Activated CD4-positive, alpha-beta memory T cell treated with anti-CD3 and anti-CD28 coated beads, Interleukin-2, amount 10 ng/mL, durations not matched to agents 7 days and 5 days (primary cell): Measurements from ENCODE around the gene CPB2. TPM values are rescaled to one million over a fixed set of nuclear protein-coding genes. Genes with fewer than 3 reads are reported as not detected.

Experiments
- CTCF ChIA-PET: fragments of 350-600 bp; sonication (Branson Sonifier 250); formaldehyde crosslinking; loops from one replicate; lab custom pipeline; 2021; ENCODE audit warnings: antibody characterized with exemption, inconsistent platforms; lab: Charles Lee
- POLR2A ChIA-PET: fragments of 350-600 bp; sonication (Branson Sonifier 250); formaldehyde crosslinking; loops from one replicate; lab custom pipeline; 2021; ENCODE audit warnings: antibody characterized with exemption; lab: Charles Lee
- DNase-seq: peaks from one replicate; pipeline ENCODE4 v3.0.0-alpha.2; 2020
- H3K27ac Mint-ChIP-seq: one replicate; pipeline ENCODE4 v1.8.0; 2021; ENCODE audit warnings: mild to moderate bottlenecking, mixed read lengths
- H3K27me3 Mint-ChIP-seq: one replicate; pipeline ENCODE4 v1.8.0; 2021; ENCODE audit warnings: mixed read lengths
- H3K36me3 Mint-ChIP-seq: one replicate; pipeline ENCODE4 v1.8.0; 2021; ENCODE audit warnings: low read depth, mixed read lengths
- H3K4me1 Mint-ChIP-seq: one replicate; pipeline ENCODE4 v1.8.0; 2021; ENCODE audit warnings: mixed read lengths
- H3K4me3 Mint-ChIP-seq: one replicate; pipeline ENCODE4 v1.8.0; 2021; ENCODE audit warnings: mild to moderate bottlenecking, mixed read lengths
- H3K9me3 Mint-ChIP-seq: one replicate; pipeline ENCODE4 v1.8.0; 2021; ENCODE audit warnings: mixed read lengths
- total RNA-seq, 2 experiments: library from RNA; stranded (reverse); gene quantifications; one replicate each; pipeline ENCODE4 v1.2.3, GENCODE V29; 2021

The CPB2 gene
- total RNA-seq, 2 experiments from 2014 or later, result not detected

DNA sequence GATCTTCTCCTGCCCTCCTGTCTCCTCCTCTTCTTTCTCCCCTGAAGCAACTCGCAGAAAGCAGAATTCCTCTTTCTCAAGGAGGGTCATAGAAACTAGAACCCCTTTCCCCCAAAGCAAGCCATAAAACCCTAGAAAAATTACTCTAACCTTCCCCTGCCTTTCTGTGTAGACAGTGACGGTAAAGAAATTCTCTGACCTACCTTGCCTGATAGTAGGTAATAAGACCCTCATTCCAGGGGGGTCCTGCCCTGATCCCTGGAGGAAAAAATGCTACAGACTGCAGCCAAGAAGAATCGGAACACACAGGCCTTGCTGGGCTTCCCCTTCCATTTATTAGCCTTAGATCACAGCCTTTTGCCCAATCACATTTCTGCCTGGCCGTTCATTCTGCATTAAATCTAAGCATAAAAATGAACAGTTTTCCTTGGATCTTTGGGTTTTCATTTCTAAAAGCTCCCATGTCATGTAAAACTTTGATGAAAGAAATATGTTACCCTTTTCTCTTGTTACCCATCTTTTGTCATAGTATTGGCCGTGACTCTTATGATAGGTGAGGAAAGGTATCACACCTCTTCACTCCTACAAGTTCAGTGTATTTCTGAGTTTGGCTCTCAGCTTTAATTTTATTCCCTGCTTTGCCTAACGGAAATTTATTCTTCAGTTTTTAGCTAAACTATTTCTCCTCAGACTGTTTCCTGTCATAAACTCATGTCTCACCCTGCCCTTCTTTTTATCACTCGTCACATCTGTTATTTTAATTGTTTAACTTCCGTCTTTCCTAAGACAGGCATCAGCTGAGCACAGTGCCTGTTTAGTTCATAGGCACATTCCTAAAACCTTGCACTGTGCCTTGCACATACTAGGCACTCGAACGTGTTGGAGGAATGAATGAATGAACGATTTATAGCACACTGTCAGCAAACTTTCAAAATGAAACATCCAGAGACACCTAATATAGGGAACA, 20.4 kb upstream of the CPB2 start:
- H3K4me1 Mint-ChIP-seq, result peaks cover 32% of the 10 kb centered on the region
- H3K36me3 Mint-ChIP-seq, result peaks cover 47% of the 10 kb centered on the region
- ChIA-PET POLR2A (interaction anchor here (0.7 to 2.3 kb wide), 8 partner anchors 7 to 159 kb away, joined by 3 to 12 read pairs (median 6); partner anchors contain the start of gene ZC3H13), CTCF (interaction anchor here (1.1 to 2.5 kb wide), 11 partner anchors 9 to 430 kb away, joined by 3 to 23 read pairs (median 3); no protein-coding TSS in a partner anchor)
- no peaks in the 10 kb centered on the region for H3K9me3 Mint-ChIP-seq
- no peak overlapping the region for H3K4me3 Mint-ChIP-seq
- no peak for DNase-seq
- no peaks in the 10 kb centered on the region for H3K27me3 Mint-ChIP-seq
- H3K27ac Mint-ChIP-seq, result peak overlapping the region; percentile 58

DNA sequence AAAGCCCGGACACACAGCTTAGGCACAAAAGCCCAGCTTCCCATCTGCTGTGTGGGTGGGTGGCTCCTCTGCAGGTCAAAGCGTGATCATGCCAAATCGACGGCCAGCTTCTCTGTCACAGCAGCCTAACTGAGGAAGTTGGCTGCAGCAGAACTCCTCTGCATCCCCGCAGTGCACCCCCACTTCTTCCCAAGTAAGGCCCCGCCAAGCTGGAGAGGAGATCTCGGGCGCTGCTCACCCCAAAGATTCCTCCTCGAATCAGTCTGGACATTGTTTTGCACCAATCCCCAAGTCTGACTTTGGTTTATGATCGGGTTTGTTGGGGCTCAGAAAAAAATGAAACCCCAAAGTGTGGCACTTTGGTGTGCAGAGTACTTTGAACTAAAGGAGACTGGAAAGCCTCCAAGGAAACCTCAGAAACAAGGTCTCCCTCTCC, 19.7 kb upstream of the CPB2 start:
- H3K9me3 Mint-ChIP-seq, result no peaks in the 10 kb centered on the region
- no peak overlapping the region for H3K4me3 Mint-ChIP-seq
- H3K27me3 Mint-ChIP-seq, result peaks cover 1% of the 10 kb centered on the region
- peaks cover 40% of the 10 kb centered on the region for H3K36me3 Mint-ChIP-seq
- ChIA-PET CTCF (interaction anchor here (1.2 kb wide), 1 partner anchor 25 kb away, joined by 3 read pairs; no protein-coding TSS in a partner anchor), POLR2A (interaction anchor here (0.7 to 2.3 kb wide), 6 partner anchors 8 to 165 kb away, joined by 3 to 12 read pairs (median 6); partner anchors contain the start of gene ZC3H13)
- peaks cover 32% of the 10 kb centered on the region for H3K4me1 Mint-ChIP-seq
- H3K27ac Mint-ChIP-seq, result peak overlapping the region; percentile 58
- DNase-seq, result peak; percentile 29

DNA sequence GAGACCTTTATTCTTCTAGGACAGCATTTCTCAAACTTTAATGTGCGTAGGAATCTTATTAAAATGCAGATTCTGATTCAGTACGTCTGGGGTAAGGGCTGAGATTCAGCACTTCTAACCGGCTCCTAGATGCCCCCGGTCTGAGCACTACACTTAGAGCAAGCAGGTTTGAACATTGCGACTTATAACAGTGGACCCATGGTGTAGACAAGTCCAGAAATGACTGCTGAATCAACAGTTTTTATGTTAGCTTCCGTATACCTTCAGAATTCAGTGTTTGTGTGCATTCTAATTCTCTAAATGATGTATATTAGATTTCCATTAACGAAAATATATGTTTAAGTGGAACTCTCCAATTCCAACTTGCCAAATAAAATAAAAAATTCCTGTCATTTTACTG, 17.5 kb upstream of the CPB2 start:
- DNase-seq, result no peak
- CTCF ChIA-PET, result no interaction called here
- Mint-ChIP-seq H3K9me3 (no peaks in the 10 kb centered on the region), H3K4me1 (peaks cover 26% of the 10 kb centered on the region), H3K27ac (no peak overlapping the region), H3K27me3 (peaks cover 3% of the 10 kb centered on the region), H3K4me3 (no peak overlapping the region), H3K36me3 (peaks cover 22% of the 10 kb centered on the region)
- POLR2A ChIA-PET, result interaction anchor here (0.9 kb wide), 1 partner anchor 174 kb away, joined by 3 read pairs; no protein-coding TSS in a partner anchor

DNA sequence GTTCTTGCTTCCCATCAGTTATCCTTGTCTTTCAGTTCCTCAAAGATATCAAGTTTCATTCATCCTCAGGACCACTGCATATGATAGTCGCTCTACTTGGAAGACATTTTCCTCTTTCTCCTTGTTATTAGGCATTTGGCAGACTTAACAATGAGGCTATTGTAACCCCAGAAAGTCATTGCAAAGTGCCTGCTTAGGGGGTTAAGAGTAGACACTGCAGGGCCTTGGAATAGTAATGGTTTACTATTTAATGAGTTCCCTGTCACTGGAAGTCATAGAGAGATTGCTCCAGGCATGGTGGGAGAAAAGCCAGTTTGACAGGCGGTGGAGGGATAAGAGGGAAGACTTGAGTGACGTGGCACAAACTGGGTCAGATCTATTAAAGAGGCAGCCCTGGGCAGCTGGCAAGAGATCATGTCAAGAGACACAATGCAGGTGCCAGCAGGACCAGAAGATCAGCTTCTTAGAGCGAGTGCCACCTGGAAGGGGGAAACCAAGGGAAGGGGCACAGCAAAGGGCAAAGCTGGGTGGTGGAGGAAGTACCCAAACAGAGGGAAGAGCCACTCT, 16.8 kb upstream of the CPB2 start:
- H3K9me3 Mint-ChIP-seq, result no peaks in the 10 kb centered on the region
- CTCF ChIA-PET, result no interaction called here
- no peak overlapping the region for H3K4me3 Mint-ChIP-seq
- no peak for DNase-seq
- peaks cover 15% of the 10 kb centered on the region for H3K36me3 Mint-ChIP-seq
- peaks cover 3% of the 10 kb centered on the region for H3K27me3 Mint-ChIP-seq
- H3K27ac Mint-ChIP-seq, result no peak overlapping the region
- POLR2A ChIA-PET, result no interaction called here
- H3K4me1 Mint-ChIP-seq, result peaks cover 22% of the 10 kb centered on the region

DNA sequence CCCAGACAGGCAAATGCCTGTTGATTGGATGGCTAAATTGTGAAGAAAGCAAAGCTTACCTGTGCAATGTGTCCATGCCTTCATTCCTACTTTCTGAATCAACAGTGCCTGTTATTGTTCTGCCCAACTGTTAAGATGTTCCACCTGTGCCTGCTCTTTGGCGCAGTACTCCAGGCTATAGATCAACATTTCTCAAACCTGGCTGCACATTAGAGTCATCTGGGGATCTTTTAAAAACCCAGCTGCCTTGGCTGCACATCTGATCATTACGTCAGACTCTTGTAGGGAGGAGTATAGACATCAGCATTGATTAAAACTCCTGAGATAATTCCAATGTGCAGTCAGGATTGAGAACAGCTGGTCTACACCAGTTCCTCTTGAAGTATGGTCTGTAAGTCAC, 16.2 kb upstream of the CPB2 start:
- ChIA-PET CTCF (no interaction called here), POLR2A (interaction anchor here (0.9 kb wide), 1 partner anchor 8 kb away, joined by 3 read pairs; no protein-coding TSS in a partner anchor)
- no peak overlapping the region for H3K27ac Mint-ChIP-seq
- H3K4me3 Mint-ChIP-seq, result no peak overlapping the region
- peaks cover 3% of the 10 kb centered on the region for H3K27me3 Mint-ChIP-seq
- H3K4me1 Mint-ChIP-seq, result peaks cover 16% of the 10 kb centered on the region
- H3K9me3 Mint-ChIP-seq, result no peaks in the 10 kb centered on the region
- DNase-seq, result no peak
- H3K36me3 Mint-ChIP-seq, result peaks cover 9% of the 10 kb centered on the region

DNA sequence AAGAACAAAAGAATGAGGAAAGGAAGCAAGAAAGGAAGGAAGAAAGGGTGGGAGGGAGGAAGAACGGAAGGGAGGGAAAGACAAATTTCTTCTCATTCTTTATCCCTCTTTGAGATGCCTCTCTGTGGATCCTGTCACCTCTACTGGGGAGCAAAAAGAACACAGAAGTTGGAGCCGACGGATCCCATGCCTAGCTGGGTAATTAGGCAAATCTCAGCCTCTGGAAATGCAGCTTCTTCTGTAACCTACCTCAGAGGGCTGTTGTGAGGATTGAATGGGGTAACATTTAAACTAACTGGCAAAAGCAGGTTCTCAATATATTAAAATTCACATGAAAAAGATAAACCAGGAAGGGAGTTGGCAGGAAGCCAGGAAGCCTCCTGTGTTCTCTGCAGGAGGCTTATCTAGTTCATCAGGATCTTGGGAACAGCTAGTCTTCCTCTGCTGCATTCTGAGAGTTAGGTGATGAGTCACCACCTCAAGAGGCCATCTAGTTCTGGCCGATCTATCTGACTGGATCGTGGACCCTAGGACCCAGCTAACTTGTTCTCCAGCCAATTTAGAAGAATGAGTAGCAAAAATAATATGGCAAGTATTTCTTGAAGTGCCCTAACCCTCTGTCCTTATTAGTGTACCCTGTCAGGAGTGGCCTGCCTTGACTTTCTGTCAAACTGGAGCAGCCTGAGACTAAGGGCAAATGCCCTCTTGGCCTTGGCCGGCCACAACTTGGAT, 15.2 kb upstream of the CPB2 start:
- H3K4me1 Mint-ChIP-seq, result peaks cover 6% of the 10 kb centered on the region
- no peaks in the 10 kb centered on the region for H3K9me3 Mint-ChIP-seq
- DNase-seq, result no peak
- H3K27ac Mint-ChIP-seq, result no peak overlapping the region
- CTCF ChIA-PET, result no interaction called here
- peaks cover 3% of the 10 kb centered on the region for H3K27me3 Mint-ChIP-seq
- peaks cover 3% of the 10 kb centered on the region for H3K36me3 Mint-ChIP-seq
- POLR2A ChIA-PET, result interaction anchor here (0.9 kb wide), 1 partner anchor 8 kb away, joined by 3 read pairs; no protein-coding TSS in a partner anchor
- H3K4me3 Mint-ChIP-seq, result no peak overlapping the region

DNA sequence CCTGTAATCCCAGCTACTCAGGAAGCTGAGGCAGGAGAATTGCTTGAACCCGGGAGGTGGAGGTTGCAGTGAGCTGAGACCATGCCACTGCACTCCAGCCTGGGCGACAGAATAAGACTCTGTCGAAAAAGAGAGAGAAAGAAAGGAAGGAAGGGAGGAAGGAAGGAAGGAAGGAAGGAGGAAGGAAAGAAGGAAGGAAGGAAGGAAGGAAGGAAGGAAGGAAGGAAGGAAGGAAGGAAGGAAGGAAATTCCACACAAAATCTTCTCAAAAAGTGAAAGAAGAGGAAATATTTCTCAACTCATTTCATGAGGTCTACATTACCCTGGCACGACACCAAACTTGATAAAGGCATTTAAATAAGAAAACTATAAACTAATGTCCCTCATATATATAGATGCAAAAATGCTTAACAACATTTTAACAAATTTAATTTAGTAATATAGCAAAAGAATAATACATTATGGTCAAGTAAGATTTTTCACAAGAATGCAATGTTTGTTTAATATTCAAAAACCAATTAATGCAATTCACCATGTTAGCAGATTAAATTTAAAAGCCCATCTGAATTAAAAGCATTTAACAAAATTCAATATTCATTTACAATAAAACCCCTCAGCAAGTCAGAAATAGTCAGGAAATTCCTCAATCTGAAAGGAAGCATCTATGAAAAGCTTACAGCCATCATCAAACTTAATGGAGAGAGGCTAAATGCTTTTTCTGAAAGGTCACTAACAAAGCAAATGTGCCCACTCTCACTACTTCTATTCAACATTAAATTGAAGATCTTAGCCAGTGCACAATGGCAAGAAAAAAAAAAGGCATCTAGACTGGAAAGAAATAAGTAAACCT, 12.0 kb upstream of the CPB2 start:
- no peaks in the 10 kb centered on the region for H3K4me1 Mint-ChIP-seq
- H3K4me3 Mint-ChIP-seq, result no peak overlapping the region
- no peak for DNase-seq
- no peaks in the 10 kb centered on the region for H3K36me3 Mint-ChIP-seq
- H3K9me3 Mint-ChIP-seq, result no peaks in the 10 kb centered on the region
- H3K27me3 Mint-ChIP-seq, result peaks cover 17% of the 10 kb centered on the region
- H3K27ac Mint-ChIP-seq, result no peak overlapping the region
- POLR2A ChIA-PET, result no interaction called here
- CTCF ChIA-PET, result no interaction called here

DNA sequence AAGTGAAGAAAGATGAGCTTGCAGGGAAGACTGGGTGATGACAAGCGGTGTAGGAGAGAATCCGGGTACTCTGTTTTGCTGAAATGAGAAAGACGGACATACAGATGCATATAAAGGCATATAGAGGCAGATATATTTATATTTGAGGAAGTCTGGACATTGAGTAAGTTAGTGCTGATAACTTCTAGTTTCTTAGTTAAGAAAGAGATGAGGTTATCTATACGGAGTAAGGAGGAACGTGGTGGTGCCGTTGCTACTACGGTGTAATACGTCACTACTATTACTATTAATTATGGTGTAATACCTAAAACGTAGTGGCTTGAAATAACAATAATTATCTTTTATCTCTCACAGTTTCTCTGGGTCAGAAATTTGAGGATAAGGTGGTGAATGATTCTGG, 9.8 kb upstream of the CPB2 start:
- no peak for DNase-seq

DNA sequence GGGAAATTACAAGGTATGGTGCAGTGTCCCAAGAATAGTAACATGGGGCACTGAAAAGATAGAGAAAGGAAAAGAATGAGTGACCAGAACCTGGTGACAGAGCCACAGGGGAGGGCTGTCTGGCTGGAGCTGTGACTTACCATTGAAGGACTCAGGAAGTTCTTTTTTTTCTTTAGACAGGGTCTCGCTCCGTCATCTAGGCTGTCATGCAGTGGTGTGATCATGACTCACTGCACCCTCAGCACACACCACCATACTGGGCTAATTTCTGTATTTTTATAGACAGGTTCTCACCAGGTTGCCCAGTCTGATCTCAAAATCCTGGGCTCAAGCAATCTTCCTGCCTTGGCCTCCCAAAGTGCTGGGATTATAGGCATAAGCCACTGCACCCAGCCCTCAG, 8.8 kb upstream of the CPB2 start:
- Mint-ChIP-seq H3K36me3 (no peaks in the 10 kb centered on the region), H3K9me3 (no peaks in the 10 kb centered on the region), H3K27ac (no peak overlapping the region), H3K4me1 (no peaks in the 10 kb centered on the region), H3K4me3 (no peak overlapping the region), H3K27me3 (peaks cover 20% of the 10 kb centered on the region)
- POLR2A ChIA-PET, result no interaction called here
- CTCF ChIA-PET, result interaction anchor here (0.7 kb wide), 1 partner anchor 13 kb away, joined by 4 read pairs; no protein-coding TSS in a partner anchor
- DNase-seq, result no peak

More for the DNA sequence above, 9.8 kb upstream of the CPB2 start:
- ChIA-PET POLR2A (no interaction called here), CTCF (no interaction called here)
- Mint-ChIP-seq H3K9me3 (no peaks in the 10 kb centered on the region), H3K4me3 (no peak overlapping the region), H3K27me3 (peaks cover 23% of the 10 kb centered on the region), H3K36me3 (no peaks in the 10 kb centered on the region), H3K27ac (no peak overlapping the region), H3K4me1 (no peaks in the 10 kb centered on the region)

DNA sequence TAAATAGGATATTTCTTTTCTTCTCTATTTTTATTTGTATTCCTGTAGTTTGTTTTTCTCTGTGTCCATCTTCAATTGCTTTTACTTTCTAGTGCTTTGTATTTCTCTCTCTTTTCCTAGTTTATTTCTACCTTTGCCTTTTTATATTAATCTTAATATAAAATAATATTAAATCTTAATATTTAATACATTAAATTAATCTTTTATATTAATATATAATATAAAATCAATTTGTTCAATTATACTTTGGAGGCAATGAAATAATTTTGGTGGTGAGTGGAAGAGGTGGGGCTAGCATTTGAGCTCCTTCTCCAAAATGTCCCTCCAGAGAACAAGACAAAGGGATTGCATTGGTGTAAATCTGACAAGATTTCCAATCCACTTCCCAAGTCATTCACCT, 6.3 kb upstream of the CPB2 start:
- Mint-ChIP-seq H3K4me3 (no peak overlapping the region), H3K9me3 (no peaks in the 10 kb centered on the region), H3K27me3 (peaks cover 27% of the 10 kb centered on the region), H3K27ac (no peak overlapping the region), H3K36me3 (no peaks in the 10 kb centered on the region), H3K4me1 (peaks cover 3% of the 10 kb centered on the region)
- no peak for DNase-seq
- ChIA-PET CTCF (no interaction called here), POLR2A (no interaction called here)

DNA sequence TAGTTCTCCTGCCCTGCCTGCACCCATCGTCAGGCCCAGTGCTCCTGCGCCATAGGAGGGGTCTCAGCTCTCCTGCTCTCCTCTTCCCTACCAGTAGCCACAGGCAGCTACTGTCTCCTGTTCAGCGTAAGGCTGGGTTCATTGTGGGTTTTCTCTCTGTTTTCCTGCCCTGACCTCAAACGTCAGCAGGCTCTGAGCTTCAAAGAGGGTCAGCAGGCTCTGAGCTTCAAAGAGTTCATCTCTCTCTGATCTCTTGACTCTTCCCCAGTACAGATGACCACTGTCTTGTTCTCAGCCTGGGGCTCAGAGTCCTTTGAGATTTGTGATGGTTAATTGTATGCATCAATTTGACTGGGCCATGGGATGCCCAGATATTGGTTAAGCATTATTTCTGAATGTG, 4.6 kb upstream of the CPB2 start:
- CTCF ChIA-PET, result no interaction called here
- H3K9me3 Mint-ChIP-seq, result no peaks in the 10 kb centered on the region
- H3K4me1 Mint-ChIP-seq, result peaks cover 3% of the 10 kb centered on the region
- POLR2A ChIA-PET, result no interaction called here
- H3K4me3 Mint-ChIP-seq, result no peak overlapping the region
- no peak overlapping the region for H3K27ac Mint-ChIP-seq
- no peaks in the 10 kb centered on the region for H3K36me3 Mint-ChIP-seq
- no peak for DNase-seq
- H3K27me3 Mint-ChIP-seq, result peaks cover 30% of the 10 kb centered on the region
